ENCODE results near the gene RCBTB1.

DNA sequence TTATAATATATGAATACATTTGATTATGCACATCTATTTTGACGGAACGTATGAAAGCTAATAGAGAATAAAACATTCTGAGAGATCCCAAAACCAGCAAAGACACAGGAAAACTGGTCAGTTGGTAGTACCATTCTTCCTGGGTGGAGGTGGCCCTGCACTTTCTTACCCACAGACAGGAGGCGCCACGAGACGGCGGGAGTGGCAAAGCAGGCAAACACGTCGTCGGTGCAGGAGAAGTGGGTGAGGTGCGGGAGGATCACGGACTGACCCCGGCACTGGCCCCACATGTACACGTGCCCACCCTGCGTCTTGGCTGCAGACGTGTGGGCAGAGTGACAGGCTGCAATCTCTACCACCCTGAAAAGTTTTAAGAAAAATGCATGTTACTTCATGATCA lies 36.1 kb downstream of the RCBTB1 start:
- TF ChIP-seq, protein P1, sequence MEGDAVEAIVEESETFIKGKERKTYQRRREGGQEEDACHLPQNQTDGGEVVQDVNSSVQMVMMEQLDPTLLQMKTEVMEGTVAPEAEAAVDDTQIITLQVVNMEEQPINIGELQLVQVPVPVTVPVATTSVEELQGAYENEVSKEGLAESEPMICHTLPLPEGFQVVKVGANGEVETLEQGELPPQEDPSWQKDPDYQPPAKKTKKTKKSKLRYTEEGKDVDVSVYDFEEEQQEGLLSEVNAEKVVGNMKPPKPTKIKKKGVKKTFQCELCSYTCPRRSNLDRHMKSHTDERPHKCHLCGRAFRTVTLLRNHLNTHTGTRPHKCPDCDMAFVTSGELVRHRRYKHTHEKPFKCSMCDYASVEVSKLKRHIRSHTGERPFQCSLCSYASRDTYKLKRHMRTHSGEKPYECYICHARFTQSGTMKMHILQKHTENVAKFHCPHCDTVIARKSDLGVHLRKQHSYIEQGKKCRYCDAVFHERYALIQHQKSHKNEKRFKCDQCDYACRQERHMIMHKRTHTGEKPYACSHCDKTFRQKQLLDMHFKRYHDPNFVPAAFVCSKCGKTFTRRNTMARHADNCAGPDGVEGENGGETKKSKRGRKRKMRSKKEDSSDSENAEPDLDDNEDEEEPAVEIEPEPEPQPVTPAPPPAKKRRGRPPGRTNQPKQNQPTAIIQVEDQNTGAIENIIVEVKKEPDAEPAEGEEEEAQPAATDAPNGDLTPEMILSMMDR (IDR thresholded peaks at IDR 0.05), result no peak
- no peak for TF ChIP-seq POLR2A (IDR thresholded peaks at IDR 0.05)

Data from thyroid gland (tissue), 4 donors.